ENCODE results near the gene TMEM94.
"Not testable (repeated sequence)": the region's sequence is repeated elsewhere in the genome, so short reads cannot be mapped to it uniquely, and the experiment has no call there.

Gene TMEM94

DNA sequence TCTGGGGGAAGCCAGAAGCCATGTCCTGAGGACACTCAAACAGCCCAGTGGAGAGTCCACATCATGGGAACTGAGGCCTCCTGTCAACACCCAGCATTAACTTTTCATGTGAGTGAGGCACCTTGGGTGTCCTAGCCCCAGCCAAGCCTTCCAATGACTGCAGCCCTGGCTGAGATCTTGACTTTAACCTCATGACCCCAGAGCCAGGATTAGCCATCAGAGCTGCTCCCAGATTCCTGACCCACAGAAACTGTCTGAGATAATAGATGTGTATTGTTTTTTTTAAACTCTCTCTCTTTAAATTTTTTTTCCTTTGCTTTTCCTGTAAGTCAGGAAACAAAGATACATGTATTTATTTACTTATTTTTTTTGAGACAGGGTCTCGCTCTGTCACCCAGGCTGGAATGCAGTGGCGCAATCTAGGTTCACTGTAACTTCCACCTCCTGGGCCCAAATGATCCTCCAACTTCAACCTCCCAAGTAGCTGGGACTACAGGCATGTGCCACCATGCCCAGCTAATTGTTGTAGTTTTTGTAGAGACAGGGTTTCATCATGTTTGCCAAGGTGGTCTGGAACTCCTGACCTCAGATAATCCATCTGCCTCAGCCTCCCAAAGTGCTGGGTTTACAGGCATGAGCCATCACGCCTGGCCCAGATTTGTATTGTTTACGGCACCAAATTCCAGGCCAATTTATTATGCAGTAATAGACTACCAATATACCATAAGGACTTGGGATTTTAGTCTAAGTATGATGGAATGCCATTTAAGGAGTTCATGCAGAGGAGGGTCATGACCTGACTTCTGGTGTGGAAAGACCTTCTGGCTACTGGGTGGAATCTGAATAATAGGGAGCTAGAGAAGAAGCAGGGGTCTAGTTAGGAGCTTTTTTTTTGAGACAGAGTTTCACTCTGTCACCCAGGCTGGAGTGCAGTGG lies 14.0 kb upstream of the TMEM94 start:
- in situ Hi-C loops (cut with HindIII; ENCODE audit: low pct_ligation_motif_present, low pct_unique_long_range_greater_than_20kb, low sequenced_read_pairs), result no loop called here
- DNase-seq, result no peak

DNA sequence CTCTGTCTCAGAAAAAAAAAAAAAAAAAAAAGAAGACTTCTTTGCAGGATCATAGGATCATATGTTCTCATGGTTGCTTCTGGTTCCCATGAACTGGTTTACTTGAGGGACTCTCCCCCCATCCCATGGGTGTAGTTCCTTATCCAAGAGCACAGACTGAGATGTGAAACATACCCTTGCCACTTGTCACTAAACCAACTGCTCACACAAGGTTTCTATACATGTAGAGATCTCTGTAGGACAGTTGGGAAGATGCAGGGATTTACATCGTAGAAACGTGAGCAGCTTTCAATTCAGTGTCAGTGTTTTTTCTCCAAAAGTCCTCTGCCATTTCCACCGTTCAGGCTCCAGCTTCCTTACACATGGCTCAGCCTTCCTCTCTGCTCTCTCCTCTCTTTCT lies 11.1 kb upstream of the TMEM94 start:
- DNase-seq, result no peak
- in situ Hi-C loops (cut with HindIII; ENCODE audit: low pct_ligation_motif_present, low pct_unique_long_range_greater_than_20kb, low sequenced_read_pairs), result no loop called here

DNA sequence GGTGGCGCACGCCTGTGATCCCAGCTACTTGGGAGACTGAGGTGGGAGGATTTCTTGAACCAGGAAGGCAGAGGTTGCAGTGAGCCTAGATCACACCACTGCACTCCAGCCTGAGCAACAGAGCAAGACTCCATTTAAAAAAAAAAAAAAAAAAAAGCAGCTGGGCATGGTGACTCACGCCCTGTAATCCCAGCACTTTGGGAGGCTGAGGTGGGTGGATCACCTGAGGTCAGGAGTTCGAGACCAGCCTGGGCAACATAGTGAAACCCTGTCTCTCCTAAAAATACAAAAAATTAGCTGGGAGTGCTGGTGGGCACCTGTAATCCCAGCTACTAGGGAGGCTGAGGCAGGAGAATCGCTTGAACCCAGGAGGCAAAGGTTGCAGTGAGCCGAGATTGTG lies 10.5 kb upstream of the TMEM94 start:
- DNase-seq; in situ Hi-C loops (cut with HindIII; ENCODE audit: low pct_ligation_motif_present, low pct_unique_long_range_greater_than_20kb, low sequenced_read_pairs): not testable (repeated sequence)

DNA sequence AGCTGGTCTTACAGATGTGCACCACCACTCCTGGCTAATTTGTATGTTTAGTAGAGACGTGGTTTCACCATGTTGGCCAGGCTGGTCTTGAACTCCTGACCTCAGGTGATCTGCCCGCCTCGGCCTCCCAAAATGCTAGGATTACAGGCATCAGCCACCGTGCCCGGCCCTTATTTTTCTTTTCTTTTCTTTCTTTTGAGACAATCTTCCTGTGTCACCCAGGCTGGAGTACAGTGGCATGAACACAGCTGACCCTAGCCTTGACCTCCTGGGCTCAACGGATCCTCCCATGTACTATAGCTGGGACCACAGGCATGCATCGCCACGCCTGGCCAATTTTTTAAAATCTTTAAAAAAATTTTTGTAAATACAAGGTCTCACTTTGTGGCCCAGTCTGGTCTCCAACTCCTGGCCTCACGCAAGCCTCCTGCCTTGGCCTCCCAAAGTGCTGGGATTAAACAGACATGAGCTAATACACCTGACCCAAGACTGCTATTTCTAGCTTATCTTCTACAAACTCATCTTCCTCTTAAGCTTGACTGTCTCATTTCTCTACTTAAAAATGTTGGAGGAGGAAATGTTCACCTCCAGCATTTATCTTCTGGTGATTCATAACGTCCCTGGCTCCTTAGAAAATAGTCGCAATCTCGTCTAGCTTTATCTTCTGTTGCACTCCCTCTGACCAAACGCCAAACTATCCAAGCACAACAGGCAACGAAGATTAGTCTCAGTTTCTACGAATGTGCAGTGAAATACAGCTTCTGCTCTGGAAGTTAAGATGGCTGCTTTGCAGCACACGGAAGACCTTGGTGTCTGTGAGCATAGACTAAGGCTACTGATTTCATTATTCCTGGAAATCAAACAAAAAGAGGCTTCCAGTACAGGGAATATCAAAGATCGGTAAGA lies 8.2 kb upstream of the TMEM94 start:
- DNase-seq, result no peak
- in situ Hi-C loops (cut with HindIII; ENCODE audit: low pct_ligation_motif_present, low pct_unique_long_range_greater_than_20kb, low sequenced_read_pairs), result no loop called here

DNA sequence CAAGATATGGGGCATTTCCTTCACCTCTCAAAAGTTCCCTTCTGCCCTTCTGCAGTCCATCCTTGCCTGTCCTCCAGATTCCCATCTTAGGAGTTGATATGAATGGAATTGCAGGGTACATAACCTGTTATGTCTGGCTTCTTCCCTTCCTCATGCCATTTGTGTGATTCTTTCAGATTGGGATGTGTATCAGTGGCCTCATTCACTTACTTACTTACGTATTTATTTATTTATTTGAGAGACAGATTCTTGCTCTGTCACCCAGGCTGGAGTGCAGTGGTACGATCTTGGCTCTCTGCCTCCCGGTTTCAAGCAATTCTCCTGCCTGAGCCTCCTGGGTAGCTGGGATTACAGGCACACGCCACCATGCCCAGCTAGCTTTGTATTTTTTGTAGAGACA lies 6.2 kb upstream of the TMEM94 start:
- DNase-seq, result no peak
- in situ Hi-C loops (cut with HindIII; ENCODE audit: low pct_ligation_motif_present, low pct_unique_long_range_greater_than_20kb, low sequenced_read_pairs), result no loop called here

DNA sequence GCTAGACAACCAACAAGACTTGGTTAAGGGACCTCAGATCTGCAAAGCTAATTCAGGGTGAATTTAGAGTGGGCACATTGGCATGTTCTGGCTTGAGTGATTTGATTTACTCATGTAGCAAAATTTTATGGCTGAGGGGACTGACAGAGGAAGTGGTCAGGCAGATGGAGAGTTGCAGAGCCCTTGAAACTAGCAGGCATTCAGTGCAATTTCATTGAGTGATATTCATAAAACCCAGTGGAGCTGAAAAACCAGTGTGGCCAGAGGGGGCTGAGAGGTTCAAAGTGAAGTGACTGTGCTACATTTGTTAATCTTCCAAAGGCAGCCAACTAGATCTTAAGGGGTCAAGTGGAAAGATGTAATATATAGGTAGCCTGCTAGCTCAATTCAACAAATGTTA lies 2.2 kb upstream of the TMEM94 start:
- in situ Hi-C loops (cut with HindIII; ENCODE audit: low pct_ligation_motif_present, low pct_unique_long_range_greater_than_20kb, low sequenced_read_pairs), result no loop called here
- peak; percentile 96 for DNase-seq

DNA sequence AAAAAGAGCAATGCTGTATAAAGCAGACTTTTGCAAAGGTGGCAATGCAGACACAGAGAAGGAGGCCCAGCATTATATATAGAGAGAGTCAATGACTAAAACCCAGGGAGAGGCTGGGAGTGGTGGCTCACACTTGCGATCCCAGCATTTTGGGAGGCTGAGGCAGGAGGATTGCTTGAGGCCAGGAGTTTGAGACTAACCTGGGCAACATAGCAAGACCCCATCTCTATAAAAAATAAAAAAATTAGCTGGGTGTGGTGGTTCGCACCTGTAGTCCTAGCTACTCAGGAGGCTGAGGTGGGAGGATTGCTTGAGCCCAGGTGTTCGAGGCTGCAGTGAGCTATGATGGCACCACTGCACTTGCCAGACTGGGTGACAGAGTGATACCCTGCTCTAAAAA lies 1.8 kb upstream of the TMEM94 start:
- DNase-seq; in situ Hi-C loops (cut with HindIII; ENCODE audit: low pct_ligation_motif_present, low pct_unique_long_range_greater_than_20kb, low sequenced_read_pairs): not testable (repeated sequence)

DNA sequence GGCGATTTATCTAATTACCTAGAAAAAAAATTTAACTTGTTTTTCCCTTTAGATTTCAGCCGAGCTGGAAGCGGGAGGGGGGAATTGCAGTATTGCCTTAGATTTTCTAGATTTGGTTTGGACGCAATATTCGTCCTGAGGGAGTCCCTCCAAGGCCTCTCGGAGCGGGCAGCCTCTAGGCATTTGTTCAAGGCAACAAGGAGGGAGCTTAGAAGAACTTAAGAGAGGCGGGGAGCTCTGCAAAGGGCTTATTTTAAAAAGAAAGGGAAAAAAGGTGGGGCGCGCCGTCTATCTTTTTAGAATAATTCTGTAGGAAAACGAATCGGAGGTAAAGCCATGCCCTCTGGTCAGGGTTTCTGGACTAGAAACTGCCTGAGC lies 407 bp upstream of the TMEM94 start:
- DNase-seq, result no peak
- in situ Hi-C loops (cut with HindIII; ENCODE audit: low pct_ligation_motif_present, low pct_unique_long_range_greater_than_20kb, low sequenced_read_pairs), result no loop called here

DNA sequence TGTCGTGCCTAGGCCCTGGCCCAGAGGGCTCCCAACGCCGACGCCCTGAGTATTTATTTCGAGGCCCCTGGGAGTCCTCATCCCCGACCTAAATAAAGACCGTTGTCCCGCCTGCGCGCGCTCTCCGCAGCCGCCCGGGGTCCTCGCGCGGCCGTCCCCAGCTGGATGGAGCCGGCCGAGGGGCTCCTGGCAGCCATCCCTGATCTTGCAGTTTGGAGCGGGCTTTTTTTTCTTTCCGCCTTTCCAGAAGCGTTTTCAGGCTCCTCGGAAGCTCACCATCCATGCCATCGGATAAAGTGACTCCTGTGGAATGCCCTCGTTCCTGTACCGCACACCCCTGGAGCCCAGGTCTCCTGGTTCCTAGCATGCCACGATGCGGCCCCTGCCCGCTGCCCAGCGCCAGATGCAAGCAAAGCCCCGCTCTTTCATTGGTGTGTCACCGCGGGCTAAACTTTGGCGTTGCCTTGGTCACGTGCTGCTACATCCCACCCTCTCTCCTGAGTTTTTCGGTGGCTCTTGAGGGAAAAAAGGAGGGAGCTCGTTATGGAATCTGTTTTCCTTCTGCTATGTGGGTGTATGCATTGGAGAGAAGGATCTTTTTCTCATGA lies 716 bp downstream of the TMEM94 start:
- DNase-seq, result peak; percentile 6

DNA sequence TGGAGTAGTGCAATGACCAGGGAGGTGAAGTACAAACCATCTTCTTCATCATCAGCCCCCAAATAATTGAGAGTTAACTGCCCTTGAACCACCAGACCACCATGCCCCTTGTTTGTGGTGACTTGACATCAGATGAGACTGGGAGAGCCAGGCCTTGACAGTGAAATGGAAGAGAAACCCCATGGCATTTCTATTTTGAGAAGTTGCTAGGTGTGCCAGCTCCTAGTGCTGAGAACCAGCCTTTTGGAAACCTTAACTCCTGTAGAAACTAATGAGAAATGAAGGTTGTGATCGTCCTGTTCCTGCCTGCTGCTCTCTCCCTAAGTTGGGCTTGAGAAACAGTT lies 2.8 kb downstream of the TMEM94 start:
- in situ Hi-C loops (cut with HindIII; ENCODE audit: low pct_ligation_motif_present, low pct_unique_long_range_greater_than_20kb, low sequenced_read_pairs), result no loop called here
- no peak for DNase-seq

More for the DNA sequence above, 716 bp downstream of the TMEM94 start:
- in situ Hi-C loops (cut with HindIII; ENCODE audit: low pct_ligation_motif_present, low pct_unique_long_range_greater_than_20kb, low sequenced_read_pairs), result no loop called here

DNA sequence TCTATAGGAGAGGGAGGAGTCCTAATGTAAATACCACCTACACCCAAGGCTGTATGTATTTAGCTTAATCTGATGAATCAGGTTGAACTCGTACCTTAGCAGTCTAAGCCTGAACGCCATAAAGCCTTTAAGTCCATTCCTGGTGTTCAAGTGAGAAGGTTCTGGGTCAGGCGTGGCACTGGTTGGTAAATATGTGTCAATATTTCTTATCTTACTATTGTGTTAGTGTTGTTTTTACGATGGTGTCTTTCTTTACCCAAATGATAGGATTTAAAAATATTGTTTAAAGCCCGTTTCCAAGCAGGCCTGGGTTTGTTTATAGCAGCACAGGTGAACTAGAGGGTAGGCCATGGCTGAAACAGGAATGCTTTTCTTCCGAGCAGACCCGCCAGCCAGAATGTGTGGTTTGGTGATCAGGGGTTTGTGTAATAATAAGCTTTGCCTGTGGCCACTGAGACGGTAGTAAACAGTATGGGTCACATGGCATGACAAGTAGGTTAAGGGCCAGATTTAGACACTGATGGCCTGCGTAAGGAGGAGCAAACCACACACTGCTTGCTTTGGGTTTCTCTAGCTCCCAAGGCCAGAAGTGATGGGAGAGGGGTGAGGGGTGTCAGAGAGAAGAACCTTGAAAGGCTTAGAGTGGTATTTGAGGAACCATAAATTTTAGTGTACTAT lies 3.3 kb downstream of the TMEM94 start:
- DNase-seq, result no peak
- in situ Hi-C loops (cut with HindIII; ENCODE audit: low pct_ligation_motif_present, low pct_unique_long_range_greater_than_20kb, low sequenced_read_pairs), result no loop called here

DNA sequence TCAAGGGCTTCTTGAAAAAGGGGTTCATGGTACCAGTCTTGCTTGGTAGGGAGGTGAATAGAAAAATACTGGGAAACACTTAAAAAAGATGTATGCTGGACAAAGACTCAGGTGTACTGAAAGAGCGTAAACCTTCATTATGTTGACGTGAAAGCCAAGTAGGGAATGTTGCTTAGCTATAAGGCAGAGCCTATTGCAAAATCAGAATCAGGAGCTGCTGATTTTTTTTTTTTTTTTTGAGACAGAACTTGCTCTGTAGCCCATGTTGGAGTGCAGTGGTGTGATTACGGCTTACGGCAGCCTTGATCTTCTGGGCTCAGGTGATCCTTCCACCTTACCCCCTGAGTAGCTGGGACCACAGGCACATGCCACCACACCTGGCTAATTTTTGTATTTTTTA lies 3.9 kb downstream of the TMEM94 start:
- DNase-seq, result no peak
- in situ Hi-C loops (cut with HindIII; ENCODE audit: low pct_ligation_motif_present, low pct_unique_long_range_greater_than_20kb, low sequenced_read_pairs), result no loop called here

DNA sequence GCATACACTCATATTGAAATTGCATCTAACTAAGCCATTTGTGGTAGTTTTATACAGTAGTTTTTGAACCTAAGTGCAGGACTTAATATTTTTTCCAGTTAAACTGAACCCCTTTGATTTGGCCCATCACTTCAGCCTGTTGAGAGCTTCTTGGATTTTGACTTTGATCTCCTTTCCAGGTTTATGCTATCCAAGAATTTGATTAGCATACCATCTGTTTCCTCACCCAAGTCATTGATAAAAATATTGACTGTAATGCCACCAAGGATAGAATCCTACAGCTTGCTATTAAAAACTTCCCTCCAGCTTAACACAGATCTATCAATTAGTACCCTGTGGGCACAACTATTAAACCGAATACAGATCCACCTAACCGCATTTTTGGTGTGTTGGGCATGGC lies 7.2 kb downstream of the TMEM94 start:
- in situ Hi-C loops (cut with HindIII; ENCODE audit: low pct_ligation_motif_present, low pct_unique_long_range_greater_than_20kb, low sequenced_read_pairs), result no loop called here
- no peak for DNase-seq

DNA sequence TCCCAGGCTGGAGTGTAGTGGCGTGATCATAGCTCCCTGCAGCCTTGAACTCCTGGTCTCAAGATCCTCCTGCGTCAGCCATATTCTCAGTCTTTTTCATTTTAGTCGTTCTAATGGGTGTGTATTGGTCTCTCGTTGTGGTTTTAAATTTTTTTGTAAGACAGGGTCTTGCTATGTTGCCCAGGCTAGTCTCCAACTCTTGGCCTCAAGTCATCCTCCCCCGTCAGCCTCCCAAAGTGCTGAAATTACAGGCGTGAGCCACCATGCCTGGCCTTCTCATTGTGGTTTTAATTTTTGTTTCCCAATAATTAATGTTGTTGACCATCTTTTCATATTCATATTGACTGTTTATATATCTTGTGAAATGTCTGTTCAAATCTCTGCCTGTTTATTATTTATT lies 8.6 kb downstream of the TMEM94 start:
- no peak for DNase-seq
- in situ Hi-C loops (cut with HindIII; ENCODE audit: low pct_ligation_motif_present, low pct_unique_long_range_greater_than_20kb, low sequenced_read_pairs), result no loop called here

DNA sequence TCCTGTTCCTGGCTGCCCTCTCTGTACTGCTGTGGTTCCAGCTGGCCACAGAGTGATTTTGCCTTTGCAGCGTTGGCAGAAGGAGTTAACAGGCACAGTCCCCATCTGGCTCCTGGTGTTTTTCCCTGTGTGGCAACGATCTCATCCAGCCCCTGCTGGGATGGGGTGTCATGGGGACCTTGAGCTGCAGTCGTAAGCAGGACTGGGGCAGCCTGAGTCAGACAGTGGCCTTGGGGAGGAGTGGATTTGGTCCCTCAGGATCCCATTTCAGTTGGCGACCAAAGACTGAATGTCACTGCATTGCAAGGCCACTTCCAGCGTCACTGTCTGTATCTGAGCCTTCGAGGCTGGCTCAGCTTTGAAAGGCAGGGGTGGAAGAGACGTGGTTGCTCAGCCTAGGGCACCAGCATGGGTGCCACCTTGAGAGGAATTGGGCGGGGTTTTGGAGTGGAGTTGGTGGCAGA lies 11.9 kb downstream of the TMEM94 start:
- in situ Hi-C loops (cut with HindIII; ENCODE audit: low pct_ligation_motif_present, low pct_unique_long_range_greater_than_20kb, low sequenced_read_pairs), result no loop called here
- no peak for DNase-seq

DNA sequence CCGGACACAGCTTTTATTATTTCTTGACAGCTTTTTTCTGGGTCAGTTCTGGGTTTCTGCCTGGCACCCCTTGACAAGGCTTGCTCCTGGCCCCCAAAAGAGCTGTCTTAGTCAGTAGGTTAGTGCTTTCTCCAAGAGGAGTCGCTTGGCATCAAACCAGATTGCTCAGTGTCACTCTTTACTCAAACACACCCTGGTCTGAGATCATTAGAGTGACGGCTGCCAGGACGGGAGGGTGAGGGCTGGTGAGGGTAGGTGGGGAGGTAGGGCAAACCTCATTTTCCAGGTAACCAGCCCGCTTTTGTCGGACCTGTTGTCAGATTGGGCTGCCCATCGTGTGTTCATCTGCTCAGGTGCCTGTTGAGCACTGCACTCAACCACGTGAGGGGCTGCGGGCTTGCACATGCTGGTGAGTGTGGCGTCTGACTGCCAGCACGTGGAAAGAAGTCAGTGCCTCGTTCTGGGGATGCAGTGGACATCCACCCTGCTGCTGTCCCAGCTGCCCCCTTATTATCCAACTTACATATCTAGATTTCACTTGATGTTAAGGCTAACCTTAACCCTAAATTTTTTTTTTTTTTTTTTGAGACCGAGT lies 12.4 kb downstream of the TMEM94 start:
- DNase-seq, result no peak
- in situ Hi-C loops (cut with HindIII; ENCODE audit: low pct_ligation_motif_present, low pct_unique_long_range_greater_than_20kb, low sequenced_read_pairs), result no loop called here

DNA sequence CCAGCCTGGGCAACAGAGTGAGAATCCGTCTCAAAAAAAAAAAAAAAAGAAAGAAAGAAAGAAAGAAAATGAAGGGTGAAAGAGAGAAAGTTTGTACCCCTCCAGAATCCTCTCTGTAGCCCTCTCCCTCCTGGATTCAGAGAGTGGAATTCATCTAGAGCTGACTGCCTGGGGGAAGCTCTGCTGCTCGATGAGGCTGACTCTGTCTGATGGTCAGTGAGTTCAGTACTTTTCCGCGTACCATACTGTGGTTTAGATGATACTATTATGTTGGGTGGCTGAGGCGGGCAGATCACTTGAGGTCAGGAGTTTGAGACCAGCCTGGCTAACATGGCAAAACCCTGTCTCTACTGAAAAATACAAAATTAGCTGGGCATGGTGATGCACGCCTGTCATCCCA lies 14.8 kb downstream of the TMEM94 start:
- DNase-seq, result no peak
- in situ Hi-C loops (cut with HindIII; ENCODE audit: low pct_ligation_motif_present, low pct_unique_long_range_greater_than_20kb, low sequenced_read_pairs), result no loop called here

DNA sequence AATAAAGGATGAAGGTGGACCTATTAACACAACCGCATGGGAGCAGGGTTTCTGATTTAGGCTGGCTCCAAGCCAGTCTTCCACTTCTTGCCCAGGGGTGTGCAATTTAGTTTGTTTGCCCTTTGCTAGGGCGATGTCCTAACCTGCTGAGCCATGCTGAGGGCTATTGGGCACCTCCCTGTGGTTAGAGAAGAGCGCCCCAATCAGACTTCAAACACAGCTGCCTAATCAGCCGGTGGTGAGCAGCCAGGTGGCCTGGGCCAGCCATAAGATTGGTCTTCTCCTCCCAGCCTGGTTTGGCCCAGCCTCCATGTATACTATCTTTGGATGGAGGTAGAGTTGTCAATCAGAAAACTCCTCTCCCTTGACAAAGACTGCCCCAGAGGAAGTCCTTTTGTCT lies 15.7 kb downstream of the TMEM94 start:
- no peak for DNase-seq
- in situ Hi-C loops (cut with HindIII; ENCODE audit: low pct_ligation_motif_present, low pct_unique_long_range_greater_than_20kb, low sequenced_read_pairs), result no loop called here

All from ACHN (cell line).